Neural progenitor cell (in vitro differentiated cells): ENCODE data around the gene CSNK1G1.

Experiments
- CTCF ChIP-seq: fragments of 200-600 bp; sonication (generic); IDR thresholded peaks from 2 replicates; pipeline ENCODE4 v1.5.1; 2017; ENCODE audit warnings: antibody characterized with exemption, mild to moderate bottlenecking
- EZH2 ChIP-seq: fragments of 200-600 bp; sonication (generic); IDR thresholded peaks from 2 replicates; pipeline ENCODE4 v1.6.1; 2017; ENCODE audit warnings: antibody characterized with exemption, mild to moderate bottlenecking, moderate library complexity
- EZH2phosphoT487 ChIP-seq: fragments of 200-600 bp; sonication (generic); IDR thresholded peaks from 2 replicates; pipeline ENCODE4 v1.6.1; 2017; ENCODE audit warnings: antibody characterized with exemption

GRCh38 chr15:64285871-64286270 lies 70.1 kb downstream of the CSNK1G1 start:
- no peak for TF ChIP-seq EZH2
- no peak for TF ChIP-seq CTCF
- no peak for TF ChIP-seq EZH2phosphoT487
